HCT116 (cell line): ENCODE measurements around the gene OR52A5. TPM values are rescaled to one million over a fixed set of nuclear protein-coding genes. Genes with fewer than 3 reads are reported as not detected.

Experiments
- ATAC-seq: fragments of 200-7000 bp; cut with Tn5 transposase; 2 replicates; pipeline ENCODE4 v1.9.1; 2020; ENCODE audit warnings: mild to moderate bottlenecking, moderate library complexity
- BruUV-seq: library from RNA; stranded (reverse); fragments of 400-500 nt; replicated peaks from 2 replicates; lab custom pipeline; 2021; lab: Mats Ljungman, UMichigan
- CTCF ChIA-PET: fragments of 300-600 bp; sonication (Branson Sonifier 250); formaldehyde crosslinking; loops from one replicate; lab custom pipeline; 2021; ENCODE audit warnings: antibody characterized with exemption; lab: Charles Lee
- POLR2A ChIA-PET: fragments of 300-600, 350-600 bp; sonication (Branson Sonifier 250); formaldehyde crosslinking; loops from one replicate; lab custom pipeline; 2021; ENCODE audit warnings: antibody characterized with exemption; lab: Charles Lee
- RAD21 ChIA-PET, 2 experiments: fragments of 300-600 bp; sonication (Branson Sonifier 250); formaldehyde crosslinking; loops; one replicate each; lab custom pipeline; 2023; ENCODE audit warnings: low total read pairs in 2 of 2; ENCODE audit not compliant: uncharacterized antibody in 2 of 2, unreplicated experiment in 2 of 2, low non-redundant PET in 1 of 2; lab: Charles Lee
- DNase-seq: peaks from one replicate; pipeline ENCODE4 v3.0.0-alpha.2; 2010; ENCODE audit warnings: low read depth, low spot score
- H2AFZ ChIP-seq: fragments of 200-600 bp; shearing (Covaris generic), sonication (generic); 2 replicates; pipeline ENCODE4 v1.6.1; 2017; ENCODE audit warnings: low read depth, mixed run types, mixed read lengths, antibody characterized with exemption, low read length; ENCODE audit not compliant: poor library complexity, severe bottlenecking
- H3K27ac ChIP-seq: 2 replicates; pipeline ENCODE4 v1.5.1; 2012; ENCODE audit warnings: low read depth, low read length
- H3K27me3 ChIP-seq: fragments of 200-600 bp; sonication (generic); 2 replicates; pipeline ENCODE4 v1.6.1; 2016; ENCODE audit warnings: mixed run types, low read length, mixed read lengths; ENCODE audit not compliant: insufficient read depth
- H3K36me3 ChIP-seq, 2 experiments: fragments of 200-500 bp in 1 of 2; fragments of 200-600 bp in 1 of 2; sonication (Bioruptor generic) in 1 of 2; sonication (generic) in 1 of 2; 2 replicates each; pipeline versions ENCODE4 v1.5.1 to v1.6.1; 2014 to 2016; ENCODE audit warnings: low read length in 2 of 2, inconsistent platforms in 1 of 2, mixed read lengths in 1 of 2, mixed run types in 1 of 2; ENCODE audit not compliant: insufficient read depth in 2 of 2, control insufficient read depth in 1 of 2
- H3K4me1 ChIP-seq, 2 experiments: fragments of 200-600 bp in 1 of 2; sonication (generic) in 1 of 2; 2 replicates each; pipeline versions ENCODE4 v1.5.1 to v1.6.1; 2012 to 2017; ENCODE audit warnings: low read length in 2 of 2, inconsistent platforms in 1 of 2, mild to moderate bottlenecking in 1 of 2, mixed read lengths in 1 of 2, mixed run types in 1 of 2, moderate library complexity in 1 of 2; ENCODE audit not compliant: insufficient read depth in 2 of 2, control insufficient read depth in 1 of 2
- H3K4me2 ChIP-seq: fragments of 200-600 bp; sonication (generic); 2 replicates; pipeline ENCODE4 v1.6.1; 2017; ENCODE audit warnings: mixed run types, low read length, mixed read lengths
- H3K4me3 ChIP-seq, 2 experiments: fragments of 200-600 bp in 1 of 2; sonication (generic) in 1 of 2; replicated peaks in 1 of 2; 2 replicates each; pipeline ENCODE4 v1.5.1; 2011 to 2016; ENCODE audit warnings: low read length in 2 of 2, control low read depth in 1 of 2, low read depth in 1 of 2, mild to moderate bottlenecking in 1 of 2, mixed read lengths in 1 of 2, mixed run types in 1 of 2
- H3K79me2 ChIP-seq: fragments of 200-600 bp; sonication (generic); 2 replicates; pipeline ENCODE4 v1.6.1; 2017; ENCODE audit warnings: mild to moderate bottlenecking, mixed run types, low read length, moderate library complexity, mixed read lengths; ENCODE audit not compliant: insufficient read depth
- H3K9ac ChIP-seq: fragments of 200-600 bp; sonication (generic); 2 replicates; pipeline ENCODE4 v1.6.1; 2016; ENCODE audit warnings: low read length, mixed read lengths
- H3K9me2 ChIP-seq: fragments of 200-600 bp; sonication (generic), shearing (Covaris generic); 2 replicates; pipeline ENCODE4 v1.6.1; 2017; ENCODE audit warnings: mixed run types, mild to moderate bottlenecking, moderate library complexity; ENCODE audit not compliant: insufficient read depth
- H3K9me3 ChIP-seq, 2 experiments: fragments of 200-500 bp in 1 of 2; fragments of 200-600 bp in 1 of 2; sonication (Bioruptor generic) in 1 of 2; sonication (generic) in 1 of 2; 2 replicates each; pipeline ENCODE4 v1.6.1; 2014 to 2017; ENCODE audit warnings: low read length in 2 of 2, mixed read lengths in 2 of 2, inconsistent platforms in 1 of 2, low read depth in 1 of 2, mild to moderate bottlenecking in 1 of 2, mixed run types in 1 of 2, moderate library complexity in 1 of 2; ENCODE audit not compliant: control insufficient read depth in 1 of 2, insufficient read depth in 1 of 2
- H4K20me1 ChIP-seq: fragments of 200-600 bp; sonication (generic), shearing (Covaris generic); 2 replicates; pipeline ENCODE4 v1.6.1; 2017; ENCODE audit warnings: mixed run types, mild to moderate bottlenecking, moderate library complexity; ENCODE audit not compliant: insufficient read depth
- CBX3 ChIP-seq: IDR thresholded peaks from 2 replicates; pipeline ENCODE4 v1.6.1; 2012; ENCODE audit warnings: low read depth
- CTCF ChIP-seq, 3 experiments: fragments of 200-600 bp in 1 of 3; sonication (generic) in 1 of 3; IDR thresholded peaks in 2 of 3; conservative IDR thresholded peaks in 1 of 3; 2 replicates each; pipeline ENCODE4 v1.5.1; 2012 to 2017; ENCODE audit warnings: low read depth in 2 of 3, low read length in 2 of 3, antibody characterized with exemption in 1 of 3, borderline replicate concordance in 1 of 3, control low read depth in 1 of 3, mild to moderate bottlenecking in 1 of 3, mixed read lengths in 1 of 3, mixed run types in 1 of 3, moderate library complexity in 1 of 3; ENCODE audit not compliant: insufficient read depth in 1 of 3
- FOSL1 ChIP-seq: IDR thresholded peaks from 2 replicates; pipeline ENCODE4 v1.6.1; 2012; ENCODE audit warnings: low read depth
- JUND ChIP-seq: IDR thresholded peaks from 2 replicates; pipeline ENCODE4 v1.6.1; 2012
- RAD21 ChIP-seq: IDR thresholded peaks from 2 replicates; pipeline ENCODE4 v1.6.1; 2012; ENCODE audit warnings: low read depth, mild to moderate bottlenecking
- SIN3A ChIP-seq: IDR thresholded peaks from 2 replicates; pipeline ENCODE4 v1.6.1; 2012; ENCODE audit warnings: low read depth
- TCF7L2 ChIP-seq: IDR thresholded peaks from 2 replicates; pipeline ENCODE4 v1.7.0; 2011; ENCODE audit warnings: borderline replicate concordance, inconsistent platforms; ENCODE audit not compliant: insufficient read depth, insufficient read length; ENCODE audit errors: extremely low read depth
- intact Hi-C: fragments of 100-400 bp; cut with micrococcal nuclease; formaldehyde crosslinking; loops from 2 replicates; pipeline ENCODE4 v1.10.0; 2022
- total RNA-seq: library from RNA; stranded (reverse); gene quantifications from one replicate; pipeline ENCODE4 v1.2.1, GENCODE V29; 2021; ENCODE audit not compliant: unreplicated experiment
- TF ChIP-seq, protein P1 (sequence below): IDR thresholded peaks from 2 replicates; pipeline ENCODE4 v1.6.1; 2011; ENCODE audit warnings: mild to moderate bottlenecking, low read length, moderate library complexity; ENCODE audit not compliant: insufficient replicate concordance; ENCODE audit errors: extremely low read depth
- TF ChIP-seq, protein P2 (sequence below): IDR thresholded peaks from 2 replicates; pipeline ENCODE4 v1.6.1; 2012

The OR52A5 gene
- total RNA-seq, 1 experiment from 2014 or later = not detected

DNA sequence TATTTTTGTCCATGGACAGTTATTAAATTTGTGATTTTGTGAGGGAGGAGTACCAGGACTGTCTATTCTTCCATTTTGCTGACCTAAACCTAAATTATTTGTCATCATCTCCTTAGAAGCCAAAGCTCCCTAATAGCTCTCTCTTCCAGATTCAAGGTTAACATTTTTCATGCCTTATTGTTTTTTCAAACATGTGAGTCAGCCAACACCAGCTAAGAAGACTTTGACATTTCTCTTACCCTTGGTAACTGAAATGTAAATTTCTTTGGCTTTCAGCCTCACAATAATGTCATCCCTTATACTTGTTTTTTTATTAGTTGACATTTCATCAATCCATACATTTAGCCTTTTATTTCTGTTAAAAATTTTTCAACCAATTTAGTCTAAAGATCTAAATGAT lies 49.6 kb downstream of the OR52A5 start:
- H2AFZ ChIP-seq = no peak overlapping the region
- ATAC-seq (no peak), DNase-seq (no peak)
- no peak overlapping the region for H3K9ac ChIP-seq
- ChIA-PET POLR2A (no interaction called here), CTCF (no interaction called here), RAD21 (no interaction called here)
- intact Hi-C loops = no loop called here
- no peaks in the 10 kb centered on the region for H4K20me1 ChIP-seq
- H3K9me2 ChIP-seq = no peaks in the 10 kb centered on the region
- H3K9me3 ChIP-seq = no peaks in the 10 kb centered on the region
- H3K27ac ChIP-seq = no peak overlapping the region
- no peak overlapping the region for H3K4me3 ChIP-seq
- H3K36me3 ChIP-seq = no peaks in the 10 kb centered on the region
- BruUV-seq = no TSS peak
- H3K4me2 ChIP-seq = no peak overlapping the region
- H3K79me2 ChIP-seq = no peaks in the 10 kb centered on the region
- peaks cover 79% of the 10 kb centered on the region for H3K27me3 ChIP-seq
- no peaks in the 10 kb centered on the region for H3K4me1 ChIP-seq
- TF ChIP-seq JUND = no peak
- TF ChIP-seq TCF7L2 = no peak
- no peak for TF ChIP-seq FOSL1
- no peak for TF ChIP-seq RAD21
- TF ChIP-seq SIN3A = no peak
- TF ChIP-seq, protein P1, sequence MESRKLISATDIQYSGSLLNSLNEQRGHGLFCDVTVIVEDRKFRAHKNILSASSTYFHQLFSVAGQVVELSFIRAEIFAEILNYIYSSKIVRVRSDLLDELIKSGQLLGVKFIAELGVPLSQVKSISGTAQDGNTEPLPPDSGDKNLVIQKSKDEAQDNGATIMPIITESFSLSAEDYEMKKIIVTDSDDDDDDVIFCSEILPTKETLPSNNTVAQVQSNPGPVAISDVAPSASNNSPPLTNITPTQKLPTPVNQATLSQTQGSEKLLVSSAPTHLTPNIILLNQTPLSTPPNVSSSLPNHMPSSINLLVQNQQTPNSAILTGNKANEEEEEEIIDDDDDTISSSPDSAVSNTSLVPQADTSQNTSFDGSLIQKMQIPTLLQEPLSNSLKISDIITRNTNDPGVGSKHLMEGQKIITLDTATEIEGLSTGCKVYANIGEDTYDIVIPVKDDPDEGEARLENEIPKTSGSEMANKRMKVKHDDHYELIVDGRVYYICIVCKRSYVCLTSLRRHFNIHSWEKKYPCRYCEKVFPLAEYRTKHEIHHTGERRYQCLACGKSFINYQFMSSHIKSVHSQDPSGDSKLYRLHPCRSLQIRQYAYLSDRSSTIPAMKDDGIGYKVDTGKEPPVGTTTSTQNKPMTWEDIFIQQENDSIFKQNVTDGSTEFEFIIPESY = no peak
- TF ChIP-seq CBX3 = no peak
- TF ChIP-seq CTCF (IDR thresholded peaks at IDR 0.05 in 2 of 3, conservative IDR thresholded peaks at IDR 0.05 in 1 of 3; ENCODE audit: borderline replicate concordance in 1 of 3, insufficient read depth in 1 of 3, low read depth in 2 of 3, low read length in 2 of 3) = no peak
- TF ChIP-seq, protein P2, sequence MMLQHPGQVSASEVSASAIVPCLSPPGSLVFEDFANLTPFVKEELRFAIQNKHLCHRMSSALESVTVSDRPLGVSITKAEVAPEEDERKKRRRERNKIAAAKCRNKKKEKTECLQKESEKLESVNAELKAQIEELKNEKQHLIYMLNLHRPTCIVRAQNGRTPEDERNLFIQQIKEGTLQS = no peak
- TF ChIP-seq, all 23 proteins: peak for 0
